OCI-LY3 (cell line): Measurements from ENCODE around the gene NFIB.
A peak's percentile ranks its signal among the peaks of the same experiment; 100 is the strongest.

Experiments
- H2AFZ ChIP-seq: fragments of 200-600, 300-600 bp; shearing (Covaris generic); 2 replicates; pipeline ENCODE4 v1.6.0; 2014; ENCODE audit warnings: antibody characterized with exemption, low read depth, low read length
- H3K27ac ChIP-seq: fragments of 200-600, 300-600 bp; sonication (generic); 2 replicates; pipeline ENCODE4 v1.5.1; 2014; ENCODE audit warnings: mild to moderate bottlenecking, low read length, moderate library complexity, mixed read lengths
- H3K27me3 ChIP-seq: fragments of 200-600, 300-600 bp; sonication (generic); 2 replicates; pipeline ENCODE4 v1.6.1; 2014; ENCODE audit warnings: low read depth, low read length, mixed read lengths
- H3K36me3 ChIP-seq: fragments of 200-600, 300-600 bp; sonication (generic); replicated peaks from 2 replicates; pipeline ENCODE3; 2014; ENCODE audit warnings: low read depth, low read length, mixed read lengths
- H3K4me1 ChIP-seq: fragments of 300-600, 200-600 bp; sonication (generic); 2 replicates; pipeline ENCODE4 v1.6.1; 2014; ENCODE audit warnings: low read length, mixed read lengths
- H3K4me2 ChIP-seq: fragments of 200-600, 300-600 bp; sonication (generic); 2 replicates; pipeline ENCODE4 v1.6.1; 2014; ENCODE audit warnings: low read length, mixed read lengths
- H3K4me3 ChIP-seq: fragments of 300-600, 200-600 bp; sonication (generic); 2 replicates; pipeline ENCODE4 v1.5.1; 2014; ENCODE audit warnings: antibody characterized with exemption, mild to moderate bottlenecking, low read length, moderate library complexity
- H3K79me2 ChIP-seq: fragments of 300-600, 200-600 bp; shearing (Covaris generic); 2 replicates; pipeline ENCODE4 v1.6.1; 2014; ENCODE audit warnings: mild to moderate bottlenecking, low read length, mixed read lengths
- H3K9ac ChIP-seq: fragments of 300-600, 200-600 bp; shearing (Covaris generic); 2 replicates; pipeline ENCODE4 v1.6.0; 2014; ENCODE audit warnings: mild to moderate bottlenecking, low read length, moderate library complexity
- H3K9me3 ChIP-seq: fragments of 200-600, 300-600 bp; shearing (Covaris generic); 2 replicates; pipeline ENCODE4 v1.6.1; 2014; ENCODE audit warnings: low read length, mixed read lengths; ENCODE audit not compliant: insufficient read depth
- H4K20me1 ChIP-seq: fragments of 200-600, 300-600 bp; sonication (generic); 2 replicates; pipeline ENCODE4 v1.6.1; 2016; ENCODE audit warnings: low read length, mixed read lengths; ENCODE audit not compliant: insufficient read depth
- CTCF ChIP-seq: fragments of 200-600, 300-600 bp; sonication (generic); IDR thresholded peaks from 2 replicates; pipeline ENCODE4 v1.5.1; 2014; ENCODE audit warnings: antibody characterized with exemption, low read length, low read depth
- EZH2phosphoT487 ChIP-seq: fragments of 200-600 bp; shearing (Covaris generic); IDR thresholded peaks from 2 replicates; pipeline ENCODE4 v1.6.1; 2018; ENCODE audit warnings: antibody characterized with exemption, mixed run types, low read depth

NFIB gene

DNA sequence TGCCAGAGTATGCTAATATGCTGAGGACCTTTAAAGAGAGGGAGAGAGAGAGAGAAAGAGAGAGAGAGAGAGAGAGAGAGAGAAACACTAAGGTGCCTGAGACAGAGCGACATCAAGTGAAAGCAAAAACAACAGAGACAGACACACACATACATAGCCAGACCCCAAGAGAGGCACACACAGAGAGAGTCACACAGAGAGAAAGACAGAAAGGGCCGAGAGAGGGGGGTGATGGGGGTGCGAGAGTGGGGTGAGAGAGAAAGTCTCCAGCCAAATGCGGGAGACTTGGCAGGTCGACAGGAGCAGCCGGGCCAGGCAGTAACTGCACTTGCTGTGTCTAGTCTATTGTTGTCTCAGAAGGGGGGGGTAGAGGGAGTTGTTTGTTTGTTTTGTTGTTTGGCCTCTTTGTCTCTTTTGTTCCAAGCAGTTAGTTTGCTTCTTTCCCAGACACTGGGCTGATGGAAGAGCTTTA, 30.1 kb upstream of the NFIB start:
- Histone ChIP-seq H3K36me3 (no peaks in the 10 kb centered on the region), H3K27ac (no peak overlapping the region), H3K4me3 (no peak overlapping the region), H4K20me1 (no peaks in the 10 kb centered on the region), H3K79me2 (no peaks in the 10 kb centered on the region), H3K4me1 (peaks cover 7% of the 10 kb centered on the region), H3K9me3 (no peaks in the 10 kb centered on the region), H3K27me3 (peaks cover 33% of the 10 kb centered on the region), H2AFZ (no peak overlapping the region), H3K9ac (no peak overlapping the region), H3K4me2 (no peak overlapping the region)
- TF ChIP-seq EZH2phosphoT487 (no peak), CTCF (no peak)

- H3K4me1 ChIP-seq = peaks cover 7% of the 10 kb centered on the region
- H3K4me3 ChIP-seq = no peak overlapping the region
- H2AFZ ChIP-seq = no peak overlapping the region
- no peaks in the 10 kb centered on the region for H3K79me2 ChIP-seq
- H3K9me3 ChIP-seq = no peaks in the 10 kb centered on the region
- H3K27ac ChIP-seq = no peak overlapping the region
- peaks cover 33% of the 10 kb centered on the region for H3K27me3 ChIP-seq
- TF ChIP-seq EZH2phosphoT487 (no peak), CTCF (no peak)
- H4K20me1 ChIP-seq = no peaks in the 10 kb centered on the region
- H3K4me2 ChIP-seq = 0 out of 2 replicates have a peak overlapping the region, but pooled peaks have one; percentile 18
- H3K36me3 ChIP-seq = no peaks in the 10 kb centered on the region
- no peak overlapping the region for H3K9ac ChIP-seq
These were observed 29.5 kb upstream of the NFIB start for GRCh38 chr9:14343261-14344031.

DNA sequence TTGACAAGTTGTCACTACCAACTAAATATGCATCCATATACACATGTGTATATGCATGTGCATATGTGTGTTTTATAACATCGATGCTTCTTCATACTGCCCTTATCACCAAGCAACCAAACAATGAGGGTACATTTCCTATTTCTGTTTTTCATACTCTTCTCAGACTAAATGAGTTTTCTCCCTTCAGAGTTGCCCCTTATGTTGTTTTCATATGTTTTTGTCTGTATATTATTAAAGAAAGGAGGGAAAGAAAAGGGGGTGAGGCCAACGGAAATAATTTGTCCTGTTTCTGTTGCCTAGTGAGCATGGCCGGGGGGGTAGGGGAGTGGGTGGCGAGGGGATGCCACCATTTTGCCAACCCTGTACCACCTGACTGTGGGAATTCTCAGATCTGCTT, 28.8 kb upstream of the NFIB start:
- no peaks in the 10 kb centered on the region for H4K20me1 ChIP-seq
- TF ChIP-seq EZH2phosphoT487 = no peak
- TF ChIP-seq CTCF = no peak
- H3K9me3 ChIP-seq = no peaks in the 10 kb centered on the region
- H3K79me2 ChIP-seq = no peaks in the 10 kb centered on the region
- no peak overlapping the region for H3K9ac ChIP-seq
- peaks cover 7% of the 10 kb centered on the region for H3K4me1 ChIP-seq
- peaks cover 33% of the 10 kb centered on the region for H3K27me3 ChIP-seq
- 0 out of 2 replicates have a peak overlapping the region, but pooled peaks have one; percentile 18 for H3K4me2 ChIP-seq
- H3K36me3 ChIP-seq = no peaks in the 10 kb centered on the region
- no peak overlapping the region for H3K4me3 ChIP-seq
- H2AFZ ChIP-seq = no peak overlapping the region
- no peak overlapping the region for H3K27ac ChIP-seq

DNA sequence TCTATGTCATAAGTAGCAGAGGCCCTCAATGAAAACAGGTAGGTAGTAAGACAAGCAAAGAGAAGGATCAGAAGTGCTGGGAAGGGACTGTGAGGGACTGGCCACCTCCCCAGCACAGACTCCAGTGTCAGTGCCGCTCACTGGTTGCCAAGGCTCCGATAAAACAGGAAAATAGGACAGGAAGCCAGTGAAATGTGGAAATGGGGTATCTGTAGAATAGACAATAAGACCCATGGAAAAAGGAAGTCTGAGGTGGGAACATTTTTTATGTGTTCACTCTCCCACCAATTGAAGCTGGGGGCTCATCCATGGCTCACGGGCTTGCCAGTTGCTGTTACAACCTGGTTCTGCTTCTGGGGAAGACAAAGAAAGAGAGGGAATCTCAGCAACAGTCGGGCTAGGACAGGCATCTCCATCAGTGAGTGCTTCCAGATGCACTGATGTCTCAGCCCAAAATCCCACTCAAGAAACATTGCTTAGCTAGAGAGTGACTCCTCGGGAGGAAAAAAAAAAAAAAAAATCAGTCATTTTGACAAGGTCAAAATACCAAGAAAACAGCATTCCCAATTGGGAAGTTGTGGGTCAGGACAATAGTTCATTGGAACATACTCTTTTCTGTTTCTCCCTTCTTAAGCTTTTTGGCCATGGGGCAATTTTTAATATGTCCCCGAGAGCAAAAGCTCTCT, 27.6 kb upstream of the NFIB start:
- Histone ChIP-seq H3K9ac (no peak overlapping the region), H2AFZ (no peak overlapping the region), H3K36me3 (no peaks in the 10 kb centered on the region), H3K4me3 (no peak overlapping the region), H3K79me2 (no peaks in the 10 kb centered on the region), H4K20me1 (no peaks in the 10 kb centered on the region), H3K9me3 (no peaks in the 10 kb centered on the region), H3K27me3 (peaks cover 33% of the 10 kb centered on the region), H3K27ac (no peak overlapping the region), H3K4me2 (no peak overlapping the region), H3K4me1 (peaks cover 13% of the 10 kb centered on the region)
- TF ChIP-seq EZH2phosphoT487 = no peak
- no peak for TF ChIP-seq CTCF
